Camera-type eye (tissue), 1 donor: Measurements from ENCODE around the gene PNP. TPM values are rescaled to one million over a fixed set of nuclear protein-coding genes. Genes with fewer than 3 reads are reported as not detected.

Experiments used
- total RNA-seq: library from RNA; depleted of rRNA; stranded (reverse); fragments of >200 nt; gene quantifications from one replicate; pipeline ENCODE4 v1.2.3, GENCODE V29; 2014

PNP gene
- 14.8 TPM for total RNA-seq

DNA sequence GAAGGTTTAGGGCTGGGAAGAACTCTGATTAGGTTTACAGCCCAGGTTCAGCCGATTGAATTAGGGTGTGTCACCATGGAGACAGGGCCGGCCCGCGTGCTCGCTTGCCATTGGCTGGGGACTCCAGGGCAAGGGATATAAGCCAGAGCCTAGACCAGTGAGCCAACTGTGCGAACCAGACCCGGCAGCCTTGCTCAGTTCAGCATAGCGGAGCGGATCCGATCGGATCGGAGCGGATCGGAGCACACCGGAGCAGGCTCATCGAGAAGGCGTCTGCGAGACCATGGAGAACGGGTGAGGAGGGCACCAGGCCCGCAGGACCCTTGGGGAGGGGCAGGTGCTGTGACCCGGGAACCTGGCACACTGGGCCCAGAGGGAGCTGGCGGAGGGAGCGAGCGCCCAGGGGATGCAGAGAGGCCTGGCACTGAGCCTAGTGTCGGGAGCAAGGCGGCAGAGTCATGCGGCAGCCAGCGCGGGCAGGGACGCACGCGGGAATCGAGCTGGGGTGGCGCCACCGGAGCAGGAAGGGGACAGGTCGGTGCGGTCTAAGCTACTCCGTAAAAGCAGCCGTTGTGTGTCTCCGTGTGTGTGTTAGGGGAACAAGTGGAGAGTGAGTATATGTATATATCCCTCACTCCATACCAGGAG lies at the start of gene PNP:
Gene PNP, plus strand, starts transcription at position 165 of the 648 bp plus-strand sequence. Its CDS starts 119 bp downstream, at position 284.

DNA sequence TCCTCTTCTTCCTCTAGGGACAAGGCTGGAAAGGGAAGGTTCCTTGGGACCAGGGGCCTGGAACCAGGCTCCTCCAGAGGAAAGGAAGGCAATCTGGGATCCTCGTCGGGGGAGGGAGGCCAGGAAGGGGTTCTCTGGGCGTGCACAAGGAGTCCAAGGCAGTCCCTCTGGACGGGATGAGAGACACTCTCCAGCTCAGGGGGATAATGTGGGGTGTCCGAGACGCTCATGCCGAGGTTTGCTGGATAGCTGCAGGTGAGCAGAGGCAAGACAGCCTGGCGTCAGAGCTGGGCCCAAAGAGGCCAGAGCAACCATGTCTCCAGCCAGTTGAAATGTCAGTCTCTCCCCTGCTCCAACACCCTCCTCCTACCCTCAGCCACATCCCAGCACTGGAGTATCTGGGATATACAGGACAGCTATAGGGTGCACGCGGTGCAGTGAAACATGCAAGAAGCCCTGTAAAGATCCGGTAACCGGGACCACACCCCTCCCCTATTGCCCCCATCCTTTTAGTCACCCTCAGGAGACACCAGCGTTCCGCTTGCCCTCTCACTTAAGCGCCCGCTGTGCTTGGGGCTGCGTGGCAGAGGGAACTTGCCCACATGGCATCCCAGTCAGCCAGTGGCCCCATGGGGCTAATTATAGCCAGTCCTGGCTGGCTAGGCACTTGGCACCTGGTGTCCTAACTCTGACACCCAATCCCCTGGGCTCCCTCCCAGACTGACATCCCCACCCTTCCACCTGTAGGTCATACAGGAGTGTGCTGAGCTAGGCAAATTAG lies 33.4 kb upstream of the PNP start, which contains the start of gene KLHL33:
Gene KLHL33, minus strand, starts transcription at position 585 of the 781 bp plus-strand sequence. Its CDS starts 355 bp downstream, at position 230.

DNA sequence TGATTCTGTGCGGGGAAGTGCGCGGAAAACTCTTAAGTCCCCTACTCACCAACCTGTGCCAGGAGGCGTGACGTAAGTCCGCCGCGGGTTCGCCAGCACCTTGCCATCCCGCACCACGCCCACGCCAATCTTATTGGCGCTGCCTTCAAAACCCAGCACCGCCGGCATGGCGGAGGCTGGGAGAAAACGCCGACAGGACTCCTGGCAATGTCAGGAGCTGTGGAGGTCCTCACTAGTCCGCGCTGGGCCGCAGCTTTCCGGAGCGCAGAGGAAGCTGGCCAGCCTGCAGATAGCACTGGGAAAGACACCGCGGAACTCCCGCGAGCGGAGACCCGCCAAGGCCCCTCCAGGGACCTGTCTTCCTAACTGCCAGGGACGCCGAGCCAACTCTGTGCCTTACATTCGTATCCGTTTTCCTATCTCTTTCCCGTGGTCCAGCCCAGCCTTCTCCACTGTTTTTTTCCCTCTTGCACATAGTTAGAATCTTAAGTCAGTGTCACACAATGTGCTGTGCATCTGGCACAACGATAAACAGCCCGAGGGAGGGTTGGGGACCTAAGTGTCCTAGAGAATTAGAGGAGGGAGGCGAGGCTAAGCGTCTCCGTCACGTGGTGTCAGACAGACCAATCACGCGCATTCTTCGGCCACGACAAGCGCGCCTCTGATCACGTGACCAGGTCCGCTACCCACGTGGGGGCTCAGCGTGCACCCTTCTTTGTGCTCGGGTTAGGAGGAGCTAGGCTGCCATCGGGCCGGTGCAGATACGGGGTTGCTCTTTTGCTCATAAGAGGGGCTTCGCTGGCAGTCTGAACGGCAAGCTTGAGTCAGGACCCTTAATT lies 14.5 kb upstream of the PNP start, which contains the start of the genes APEX1 and OSGEP:
Gene APEX1, plus strand, starts transcription at position 711 of the 839 bp plus-strand sequence. CDS start 420 bp downstream, outside the sequence.
Gene OSGEP, minus strand, starts transcription at position 297 of the 839 bp plus-strand sequence. Its CDS starts 129 bp downstream, at position 168.

GRCh38 chr14:20461225-20462141 lies 7.7 kb upstream of the PNP start, which contains the start of gene PIP4P1:
Gene PIP4P1 (minus strand): TSS chr14:20461434. CDS start chr14:20461325, 109 bp downstream.

Other genes starting within 250 kb of the PNP start
- gene OR11H6, start 245.7 kb upstream of the PNP start, total RNA-seq = not detected
- gene OR11H7, start 240.4 kb upstream of the PNP start, total RNA-seq = not detected
- not detected for gene OR11H4, start 230.1 kb upstream of the PNP start, total RNA-seq
- 30.5 TPM for gene TTC5, start 163.5 kb upstream of the PNP start, total RNA-seq
- gene CCNB1IP1, start 136.1 kb upstream of the PNP start, total RNA-seq = 72.0 TPM
- gene PARP2, start 125.8 kb upstream of the PNP start, total RNA-seq = 21.3 TPM
- gene TEP1, start 55.9 kb upstream of the PNP start, total RNA-seq = 13.4 TPM
- 0.99 TPM for gene KLHL33, start 33.2 kb upstream of the PNP start, total RNA-seq
- gene OSGEP, start 14.6 kb upstream of the PNP start, total RNA-seq = 52.9 TPM
- gene APEX1, start 14.2 kb upstream of the PNP start, total RNA-seq = 116 TPM
- gene PIP4P1, start 8.0 kb upstream of the PNP start, total RNA-seq = 27.3 TPM
- not detected for gene RNASE10, start 36.1 kb downstream of the PNP start, total RNA-seq
- gene RNASE9, start 91.6 kb downstream of the PNP start, total RNA-seq = not detected
- gene RNASE11, start 118.6 kb downstream of the PNP start, total RNA-seq = not detected
- gene RNASE12, start 122.0 kb downstream of the PNP start, total RNA-seq = not detected
- not detected for gene OR6S1, start 172.3 kb downstream of the PNP start, total RNA-seq
- gene RNASE4, start 215.2 kb downstream of the PNP start, total RNA-seq = 27.0 TPM
- 5.1 TPM for gene ANG, start 219.4 kb downstream of the PNP start, total RNA-seq